ENCODE measurements around the gene SLC35F4.

DNA sequence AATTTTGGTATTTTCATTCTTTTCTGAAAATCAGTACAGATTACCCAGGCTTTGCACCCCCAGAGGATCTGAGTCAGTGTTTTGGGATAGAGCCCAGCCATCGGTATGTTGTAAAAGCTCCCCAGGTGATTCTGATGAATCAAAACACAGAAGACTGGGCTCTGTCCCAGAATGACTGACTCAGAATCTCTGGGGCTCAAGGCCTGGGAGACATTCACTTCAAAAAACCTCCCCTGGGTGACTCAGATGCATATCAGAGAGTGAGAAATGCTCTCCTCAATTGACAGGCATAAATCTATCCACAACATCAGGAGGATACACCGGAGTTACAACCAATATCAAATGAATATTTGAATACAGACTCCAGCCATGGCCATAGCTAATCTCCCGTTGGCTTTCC is 32.6 kb downstream of the SLC35F4 start:
- TF ChIP-seq, protein P1, sequence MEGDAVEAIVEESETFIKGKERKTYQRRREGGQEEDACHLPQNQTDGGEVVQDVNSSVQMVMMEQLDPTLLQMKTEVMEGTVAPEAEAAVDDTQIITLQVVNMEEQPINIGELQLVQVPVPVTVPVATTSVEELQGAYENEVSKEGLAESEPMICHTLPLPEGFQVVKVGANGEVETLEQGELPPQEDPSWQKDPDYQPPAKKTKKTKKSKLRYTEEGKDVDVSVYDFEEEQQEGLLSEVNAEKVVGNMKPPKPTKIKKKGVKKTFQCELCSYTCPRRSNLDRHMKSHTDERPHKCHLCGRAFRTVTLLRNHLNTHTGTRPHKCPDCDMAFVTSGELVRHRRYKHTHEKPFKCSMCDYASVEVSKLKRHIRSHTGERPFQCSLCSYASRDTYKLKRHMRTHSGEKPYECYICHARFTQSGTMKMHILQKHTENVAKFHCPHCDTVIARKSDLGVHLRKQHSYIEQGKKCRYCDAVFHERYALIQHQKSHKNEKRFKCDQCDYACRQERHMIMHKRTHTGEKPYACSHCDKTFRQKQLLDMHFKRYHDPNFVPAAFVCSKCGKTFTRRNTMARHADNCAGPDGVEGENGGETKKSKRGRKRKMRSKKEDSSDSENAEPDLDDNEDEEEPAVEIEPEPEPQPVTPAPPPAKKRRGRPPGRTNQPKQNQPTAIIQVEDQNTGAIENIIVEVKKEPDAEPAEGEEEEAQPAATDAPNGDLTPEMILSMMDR (IDR thresholded peaks at IDR 0.05 in 2 of 3, conservative IDR thresholded peaks at IDR 0.05 in 1 of 3; ENCODE audit: borderline replicate concordance in 1 of 3, insufficient read depth in 1 of 3, low read depth in 2 of 3, low read length in 2 of 3): no peak
- TF ChIP-seq POLR2A (IDR thresholded peaks at IDR 0.05; ENCODE audit: borderline replicate concordance, extremely low read depth, insufficient read depth, insufficient read length) (no peak), EZH2 (IDR thresholded peaks at IDR 0.05) (no peak), SP1 (IDR thresholded peaks at IDR 0.05; ENCODE audit: low read depth) (peak; percentile 87), YY1 (IDR thresholded peaks at IDR 0.05; ENCODE audit: extremely low read depth, insufficient replicate concordance, low read depth, low read length) (no peak), ELF1 (IDR thresholded peaks at IDR 0.05; ENCODE audit: borderline replicate concordance, low read depth) (no peak), CBX3 (IDR thresholded peaks at IDR 0.05; ENCODE audit: low read depth) (peak; percentile 58; the same call in 1 of the 2 replicates), POLR2AphosphoS5 (IDR thresholded peaks at IDR 0.05; ENCODE audit: low read depth, low read length) (peak; percentile 69), ATF3 (IDR thresholded peaks at IDR 0.05) (0 out of 2 replicates have a peak, but pooled peaks have one; percentile 9)
- TF ChIP-seq, protein P2, sequence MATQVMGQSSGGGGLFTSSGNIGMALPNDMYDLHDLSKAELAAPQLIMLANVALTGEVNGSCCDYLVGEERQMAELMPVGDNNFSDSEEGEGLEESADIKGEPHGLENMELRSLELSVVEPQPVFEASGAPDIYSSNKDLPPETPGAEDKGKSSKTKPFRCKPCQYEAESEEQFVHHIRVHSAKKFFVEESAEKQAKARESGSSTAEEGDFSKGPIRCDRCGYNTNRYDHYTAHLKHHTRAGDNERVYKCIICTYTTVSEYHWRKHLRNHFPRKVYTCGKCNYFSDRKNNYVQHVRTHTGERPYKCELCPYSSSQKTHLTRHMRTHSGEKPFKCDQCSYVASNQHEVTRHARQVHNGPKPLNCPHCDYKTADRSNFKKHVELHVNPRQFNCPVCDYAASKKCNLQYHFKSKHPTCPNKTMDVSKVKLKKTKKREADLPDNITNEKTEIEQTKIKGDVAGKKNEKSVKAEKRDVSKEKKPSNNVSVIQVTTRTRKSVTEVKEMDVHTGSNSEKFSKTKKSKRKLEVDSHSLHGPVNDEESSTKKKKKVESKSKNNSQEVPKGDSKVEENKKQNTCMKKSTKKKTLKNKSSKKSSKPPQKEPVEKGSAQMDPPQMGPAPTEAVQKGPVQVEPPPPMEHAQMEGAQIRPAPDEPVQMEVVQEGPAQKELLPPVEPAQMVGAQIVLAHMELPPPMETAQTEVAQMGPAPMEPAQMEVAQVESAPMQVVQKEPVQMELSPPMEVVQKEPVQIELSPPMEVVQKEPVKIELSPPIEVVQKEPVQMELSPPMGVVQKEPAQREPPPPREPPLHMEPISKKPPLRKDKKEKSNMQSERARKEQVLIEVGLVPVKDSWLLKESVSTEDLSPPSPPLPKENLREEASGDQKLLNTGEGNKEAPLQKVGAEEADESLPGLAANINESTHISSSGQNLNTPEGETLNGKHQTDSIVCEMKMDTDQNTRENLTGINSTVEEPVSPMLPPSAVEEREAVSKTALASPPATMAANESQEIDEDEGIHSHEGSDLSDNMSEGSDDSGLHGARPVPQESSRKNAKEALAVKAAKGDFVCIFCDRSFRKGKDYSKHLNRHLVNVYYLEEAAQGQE (IDR thresholded peaks at IDR 0.05; ENCODE audit: low read depth): no peak
